OCI-LY7 (cell line): Measurements from ENCODE around the gene EPB42.

Experiments
- CTCF ChIP-seq: fragments of 200-600 bp; sonication (generic); conservative IDR thresholded peaks from 2 replicates; pipeline ENCODE4 v1.5.1; 2014; ENCODE audit warnings: mild to moderate bottlenecking, antibody characterized with exemption, low read length, moderate library complexity, mixed read lengths
- EZH2phosphoT487 ChIP-seq: fragments of 200-600 bp; sonication (generic); IDR thresholded peaks from 2 replicates; pipeline ENCODE4 v1.6.1; 2018; ENCODE audit warnings: low read depth, borderline replicate concordance, mild to moderate bottlenecking, mixed run types, antibody characterized with exemption, low read length, moderate library complexity, mixed read lengths

DNA sequence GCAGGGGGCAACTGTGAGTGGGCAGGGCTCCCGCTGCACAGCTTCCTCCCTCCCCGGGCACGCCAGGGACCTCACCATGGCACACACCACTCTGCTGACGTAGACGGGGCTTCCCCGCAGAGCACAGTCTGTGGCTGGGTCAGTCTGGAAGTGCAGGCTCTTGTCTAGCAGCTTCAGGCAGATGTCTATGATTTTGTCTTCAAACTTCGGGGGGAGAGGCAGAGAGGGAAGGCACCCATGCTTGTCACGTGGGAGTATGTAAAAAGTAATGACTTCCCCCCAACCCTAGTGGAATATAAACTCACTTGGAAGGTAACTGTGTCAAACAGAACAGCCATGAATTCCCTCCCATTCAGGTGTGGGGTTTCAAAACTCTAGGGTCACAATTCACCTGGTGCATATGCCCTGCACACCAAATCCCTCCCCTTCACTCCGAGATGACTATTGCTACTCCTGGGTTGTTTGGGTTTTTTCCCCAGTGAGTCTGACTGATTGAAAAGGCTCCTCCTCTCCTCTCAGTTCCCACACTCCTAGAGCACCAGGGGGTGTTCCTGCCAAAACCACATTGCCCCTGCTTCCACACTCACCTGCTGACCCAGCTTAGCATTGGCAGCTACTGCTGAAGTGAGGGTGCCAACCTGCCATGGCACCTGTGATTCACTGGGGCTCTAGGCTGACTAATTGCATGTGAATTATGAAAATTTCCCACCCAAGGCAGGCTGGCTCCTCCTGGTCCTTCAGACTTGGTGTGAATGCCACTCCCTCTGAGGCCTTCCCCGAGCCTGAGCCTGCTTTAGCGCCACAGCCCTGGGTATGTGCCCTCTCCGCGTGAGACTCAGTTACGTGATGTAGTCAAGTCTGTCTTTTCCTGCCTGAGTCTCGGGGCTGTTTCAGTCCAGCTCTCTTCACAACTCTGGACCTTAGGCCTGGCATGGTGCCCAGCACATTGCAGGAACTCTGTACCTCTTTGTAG, 32.9 kb upstream of the EPB42 start:
- TF ChIP-seq CTCF (no peak), EZH2phosphoT487 (no peak)
